GM20000 (cell line): Measurements from ENCODE around the gene CDK19.

ENCODE experiments used
- DNase-seq: peaks from one replicate; pipeline ENCODE4 v3.0.0; 2012; ENCODE audit warnings: low spot score
- CTCF ChIP-seq: IDR thresholded peaks from 2 replicates; pipeline ENCODE4 v1.5.1; 2012; ENCODE audit warnings: mild to moderate bottlenecking, control low read depth; ENCODE audit errors: extremely low read depth, missing control alignments

The CDK19 gene

DNA sequence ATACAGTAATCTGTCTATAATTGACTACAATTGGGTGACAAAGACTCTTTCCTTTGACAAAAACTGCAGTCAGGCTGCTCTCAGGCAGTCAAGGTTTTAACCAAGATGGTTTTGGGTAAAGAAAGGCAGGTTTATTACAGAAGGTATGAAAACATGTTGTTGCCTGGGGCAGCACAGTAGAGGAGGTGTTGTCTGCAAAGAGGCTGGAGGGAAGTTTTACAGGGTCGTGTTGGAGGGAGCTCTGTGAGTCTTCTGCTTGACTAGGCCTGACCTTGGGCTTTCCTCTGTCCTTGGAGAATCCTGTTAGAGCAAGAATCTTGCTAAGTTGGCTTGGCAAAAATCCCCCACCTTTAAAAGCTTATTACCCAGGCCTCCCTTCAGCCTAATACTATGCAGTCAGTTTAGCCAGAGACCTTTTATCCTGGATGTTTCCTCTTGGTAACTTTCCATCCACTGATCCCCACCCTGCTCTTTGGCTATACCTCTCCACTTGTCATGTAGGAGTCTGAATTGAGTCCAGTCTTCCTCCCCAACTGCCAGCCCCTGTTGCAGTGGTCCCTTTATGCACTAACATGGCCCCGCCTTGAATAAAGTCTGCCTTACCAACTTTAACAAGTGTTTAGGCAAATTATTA is 195.9 kb downstream of the CDK19 start:
- DNase-seq = no peak
- no peak for TF ChIP-seq CTCF

- TF ChIP-seq CTCF = peak; percentile 10
- peak; percentile 38 for DNase-seq
Measured at GRCh38 chr6:110618591-110619267, 196.5 kb downstream of the CDK19 start.

DNA sequence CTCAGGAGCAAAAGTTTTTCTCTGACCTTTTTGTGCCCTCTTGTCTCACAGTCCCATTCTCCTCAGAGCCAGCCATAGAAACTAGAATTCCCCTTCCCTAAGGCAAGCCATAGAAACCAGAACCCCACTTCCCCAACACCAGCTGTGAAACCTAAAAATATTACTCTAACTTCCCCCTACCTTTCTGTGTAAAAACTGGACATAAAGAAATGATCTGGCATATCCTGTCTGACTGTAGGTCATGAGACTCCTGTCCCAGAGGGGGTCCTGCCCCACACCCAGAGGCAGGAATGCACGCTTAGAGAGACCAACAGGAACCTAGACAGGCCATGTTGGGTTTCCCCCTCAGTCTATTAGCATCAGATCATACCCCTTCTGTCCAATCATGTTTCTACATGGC is 198.2 kb downstream of the CDK19 start:
- DNase-seq = peak; percentile 56
- TF ChIP-seq CTCF = no peak

GRCh38 chr6:110615722-110616121 is 199.5 kb downstream of the CDK19 start:
- no peak for TF ChIP-seq CTCF
- no peak for DNase-seq

DNA sequence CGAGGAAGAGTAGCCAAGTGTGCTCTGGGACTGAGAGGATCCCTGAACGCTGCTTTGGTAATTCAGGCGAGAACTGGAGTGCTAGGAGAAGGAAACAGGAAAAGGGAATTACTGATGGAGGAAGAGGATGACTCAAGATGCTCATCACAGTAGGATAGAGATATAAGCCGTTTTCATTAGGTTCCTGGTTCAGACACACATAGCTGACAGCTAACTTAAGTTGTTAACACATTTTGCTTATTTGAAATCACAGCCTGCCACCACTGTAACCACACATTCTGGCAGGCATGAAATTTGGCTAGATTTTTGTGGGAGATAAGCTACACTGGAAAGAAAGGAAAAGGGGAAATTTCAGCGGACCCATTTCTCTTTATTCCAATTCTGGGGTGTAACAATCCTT is 200.7 kb downstream of the CDK19 start:
- no peak for TF ChIP-seq CTCF
- DNase-seq = no peak

DNA sequence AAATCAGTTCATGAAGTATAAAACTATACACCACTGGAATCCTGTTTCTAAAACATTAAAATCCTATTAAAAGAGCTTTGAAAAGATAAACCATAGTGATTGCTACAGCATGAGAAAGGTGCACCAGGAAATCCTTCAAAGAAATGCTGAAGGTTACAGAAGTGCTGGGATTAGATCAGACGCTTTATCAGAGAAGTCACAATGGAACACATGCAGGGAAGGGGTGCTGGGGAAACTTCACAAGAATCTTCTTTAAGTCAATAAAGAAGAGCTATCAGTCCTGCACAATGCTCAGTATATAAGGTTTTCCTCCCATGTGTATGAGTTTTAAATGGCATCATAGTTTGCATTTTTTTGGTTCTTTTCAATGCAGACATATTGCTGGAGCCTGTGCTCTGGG is 201.2 kb downstream of the CDK19 start:
- no peak for TF ChIP-seq CTCF
- no peak for DNase-seq

GRCh38 chr6:110613356-110613755 is 201.9 kb downstream of the CDK19 start:
- no peak for DNase-seq
- no peak for TF ChIP-seq CTCF
